HG03378 (cell line): Measurements from ENCODE around the gene B3GALT2.
"Not testable (repeated sequence)": the region's sequence is repeated elsewhere in the genome, so short reads cannot be mapped to it uniquely, and the experiment has no call there.

Experiments
- ATAC-seq: cut with Tn5 transposase; IDR thresholded peaks from one replicate; pipeline ENCODE4 v1.9.1; 2021; ENCODE audit warnings: mild to moderate bottlenecking, moderate library complexity; ENCODE audit not compliant: unreplicated experiment

The B3GALT2 gene

GRCh38 chr1:193185901-193186731 lies at the start of gene B3GALT2:
TSS of gene B3GALT2 (minus strand) at chr1:193186613. CDS start at chr1:193181562, 5,051 bp downstream.
- no peak for ATAC-seq

- no peak for ATAC-seq
Observed at GRCh38 chr1:193234530-193234929, 48.1 kb upstream of the B3GALT2 start.

- not testable (repeated sequence) for ATAC-seq
Observed at GRCh38 chr1:193231146-193231545, 44.7 kb upstream of the B3GALT2 start.

- ATAC-seq, result no peak
Observed at GRCh38 chr1:193229136-193229535, 42.7 kb upstream of the B3GALT2 start.

GRCh38 chr1:193222056-193222615 lies 35.7 kb upstream of the B3GALT2 start:
- no peak for ATAC-seq

GRCh38 chr1:193221651-193222050 lies 35.2 kb upstream of the B3GALT2 start:
- ATAC-seq, result no peak

GRCh38 chr1:193219391-193219790 lies 33.0 kb upstream of the B3GALT2 start:
- no peak for ATAC-seq

- peak; percentile 57 for ATAC-seq
Observed at GRCh38 chr1:193216920-193217319, 30.5 kb upstream of the B3GALT2 start.

GRCh38 chr1:193213998-193214397 lies 27.6 kb upstream of the B3GALT2 start:
- no peak for ATAC-seq

GRCh38 chr1:193212637-193213036 lies 26.2 kb upstream of the B3GALT2 start:
- no peak for ATAC-seq

GRCh38 chr1:193211539-193211938 lies 25.1 kb upstream of the B3GALT2 start:
- peak; percentile 89 for ATAC-seq

- ATAC-seq, result no peak
Observed at GRCh38 chr1:193210996-193211395, 24.6 kb upstream of the B3GALT2 start.

GRCh38 chr1:193201021-193201420 lies 14.6 kb upstream of the B3GALT2 start:
- ATAC-seq, result no peak

- ATAC-seq, result no peak
Observed at GRCh38 chr1:193199940-193200339, 13.5 kb upstream of the B3GALT2 start.

GRCh38 chr1:193192586-193192985 lies 6.2 kb upstream of the B3GALT2 start:
- ATAC-seq, result no peak

- ATAC-seq, result no peak
Observed at GRCh38 chr1:193190096-193190744, 3.8 kb upstream of the B3GALT2 start.

GRCh38 chr1:193189442-193190095 lies 3.2 kb upstream of the B3GALT2 start:
- ATAC-seq, result no peak

- not testable (repeated sequence) for ATAC-seq
Observed at GRCh38 chr1:193188915-193189314, 2.5 kb upstream of the B3GALT2 start.

- no peak for ATAC-seq
Observed at GRCh38 chr1:193187114-193187513, 701 bp upstream of the B3GALT2 start.

GRCh38 chr1:193185211-193185610 lies 1.2 kb downstream of the B3GALT2 start:
- no peak for ATAC-seq

GRCh38 chr1:193184776-193185175 lies 1.6 kb downstream of the B3GALT2 start:
- ATAC-seq, result no peak
